NCI-H146 (cell line): ENCODE measurements around the gene ABL1.

ENCODE experiments used
- DNase-seq: peaks from one replicate; lab custom pipeline; 2025; lab: John Stamatoyannopoulos, UW

The ABL1 gene

DNA sequence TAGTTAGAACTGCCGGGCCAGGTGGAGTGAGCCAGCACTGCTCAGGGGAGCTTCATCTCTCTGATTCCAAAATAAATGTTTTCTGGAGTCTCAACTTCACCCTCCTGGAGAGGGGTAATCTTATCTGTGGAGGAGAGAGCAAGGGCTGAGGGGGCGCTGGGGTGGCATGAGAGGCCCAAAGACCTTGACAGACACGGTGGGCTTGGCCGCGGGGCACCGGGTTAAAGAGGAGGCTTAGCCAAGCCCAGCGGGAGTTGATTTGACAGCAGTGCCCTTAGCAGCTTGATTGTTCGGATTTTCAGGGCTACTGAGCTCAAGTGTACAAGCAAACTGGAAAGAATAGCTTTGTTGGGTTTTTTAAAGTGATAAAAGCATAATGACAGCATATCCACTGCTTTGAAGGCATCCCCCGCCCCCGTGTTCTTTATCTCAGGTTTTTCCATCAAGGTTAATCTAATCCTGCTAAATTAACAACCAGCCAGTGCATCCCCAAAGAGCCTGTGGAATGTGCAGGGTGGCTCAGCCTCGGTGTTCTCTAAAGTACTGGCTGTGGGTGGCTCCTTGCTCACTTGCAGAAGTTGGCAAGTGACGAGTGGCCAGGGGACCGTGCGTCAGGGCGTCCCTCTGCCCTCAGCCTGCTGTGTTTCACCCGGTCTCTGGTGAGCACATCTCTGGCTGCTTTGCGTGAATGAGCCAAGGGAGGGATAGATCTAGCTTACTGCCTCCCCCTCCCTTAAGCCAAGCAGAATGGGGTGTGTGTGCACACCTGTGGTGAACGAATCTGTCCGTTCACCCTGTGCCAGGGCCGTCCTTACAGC is 56.0 kb downstream of the ABL1 start:
- no peak for DNase-seq

DNA sequence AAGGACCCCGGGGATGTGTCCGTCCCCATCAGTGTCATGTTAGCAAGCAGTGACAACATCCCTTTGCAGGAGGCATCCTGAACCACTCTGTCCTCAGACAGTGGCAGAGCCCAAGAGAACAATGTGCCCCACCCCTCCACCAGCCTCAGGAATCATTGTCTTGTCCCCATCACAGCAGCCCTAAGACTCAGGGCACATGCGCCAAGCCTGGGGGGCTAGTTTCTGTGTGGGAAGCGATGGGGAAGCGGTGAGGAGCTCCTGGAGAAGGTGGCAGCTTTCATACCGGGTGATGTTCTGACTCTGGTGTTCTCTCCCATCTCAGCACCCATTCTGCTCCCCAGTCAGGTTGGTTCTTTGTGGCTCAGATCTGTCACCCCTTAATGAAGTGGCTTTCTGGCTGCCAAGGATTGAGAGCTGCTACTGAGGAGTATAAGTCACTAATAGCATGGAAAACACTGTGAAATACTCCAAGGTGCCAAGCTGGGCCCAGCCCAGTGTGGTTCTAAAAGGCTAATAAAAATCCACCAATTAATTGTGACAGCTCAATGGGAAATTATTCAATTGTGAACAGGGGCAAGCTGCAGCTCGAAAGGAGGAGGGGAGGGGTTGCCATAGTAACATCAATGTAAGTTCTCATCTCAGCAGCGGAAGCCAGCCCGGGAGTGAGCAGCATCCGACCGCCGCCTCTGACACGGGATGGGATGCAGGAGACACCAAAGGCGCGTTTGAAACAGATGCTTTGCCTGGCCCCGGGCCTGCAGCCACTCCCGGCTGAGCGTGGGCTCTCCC is 56.8 kb downstream of the ABL1 start:
- DNase-seq, result no peak

- DNase-seq, result no peak
Observed at GRCh38 chr9:130892477-130893304, 57.6 kb downstream of the ABL1 start.

DNA sequence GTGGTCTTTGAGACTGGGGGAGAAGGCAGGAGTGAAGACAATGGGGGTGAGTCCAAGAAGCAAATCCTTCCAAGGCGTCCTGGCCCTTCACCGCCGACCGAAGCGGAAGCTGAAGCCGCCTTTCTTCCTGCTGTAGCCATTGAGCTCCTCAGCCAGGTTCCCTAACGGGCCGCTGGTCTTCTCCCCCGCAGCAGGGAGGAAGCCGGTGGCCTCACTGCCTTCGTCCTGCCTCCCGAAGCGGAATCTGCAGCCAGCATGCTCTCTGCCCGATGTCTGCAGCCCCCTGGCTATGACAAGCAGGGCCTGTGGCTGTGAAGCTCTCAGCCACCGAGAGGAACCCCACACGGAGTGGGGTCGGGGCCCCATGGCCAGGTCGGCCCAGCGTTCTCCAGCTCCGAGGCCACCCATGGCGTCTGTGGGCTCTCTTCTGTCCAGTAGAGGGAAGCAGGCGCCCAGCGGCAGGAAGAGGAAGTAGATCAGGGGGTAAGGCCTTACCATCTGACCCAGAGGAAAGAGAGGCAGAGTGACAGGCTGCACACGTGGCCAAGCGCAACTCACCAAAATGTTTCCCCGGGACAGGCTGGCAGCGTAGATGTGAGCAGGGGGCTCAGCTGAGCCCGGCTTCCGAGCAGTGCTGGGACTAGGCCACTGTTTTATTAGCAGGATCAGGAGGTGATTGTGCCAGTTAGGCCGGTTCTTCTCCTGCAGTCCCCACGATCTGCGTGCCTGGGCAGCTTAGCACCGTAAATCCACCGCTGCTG is 58.5 kb downstream of the ABL1 start:
- no peak for DNase-seq

DNA sequence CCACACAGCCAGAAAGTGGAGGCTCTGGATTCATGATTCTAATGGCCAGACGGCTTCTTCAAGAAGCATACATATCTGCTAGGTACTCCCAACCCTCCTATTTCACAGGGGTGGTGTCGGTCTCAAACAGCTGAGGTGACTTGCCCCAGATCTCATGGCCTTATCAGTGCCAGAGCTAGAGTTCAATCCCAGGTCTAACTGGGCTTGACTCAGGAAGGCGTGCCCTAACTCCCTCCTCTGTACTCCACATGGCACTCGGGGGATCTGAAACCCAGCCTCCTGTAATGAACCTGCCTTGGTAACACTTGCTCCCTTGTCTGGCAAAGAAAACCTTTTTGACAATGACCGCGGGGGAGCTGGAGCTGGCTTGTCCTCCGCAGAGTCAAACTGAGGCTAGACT is 59.5 kb downstream of the ABL1 start:
- no peak for DNase-seq

DNA sequence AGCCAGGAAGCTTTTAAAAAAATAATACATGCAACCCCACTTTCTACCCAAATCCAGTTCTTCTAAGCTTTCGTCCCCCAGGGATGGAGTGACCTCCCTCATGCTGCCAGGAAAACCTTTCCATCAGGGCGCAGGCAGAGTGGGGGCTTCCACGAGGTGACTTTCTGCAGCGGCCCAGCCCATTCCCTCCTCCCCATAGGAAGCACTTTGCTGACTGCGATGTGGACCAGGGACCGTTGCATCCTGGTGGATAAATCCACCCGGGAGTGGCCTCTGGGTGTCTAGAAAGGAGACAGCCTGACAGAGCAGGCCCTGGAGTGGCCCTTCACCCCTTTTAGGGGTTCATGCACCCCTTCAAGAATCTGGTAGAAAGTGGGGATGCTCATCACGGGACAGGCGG is 60.0 kb downstream of the ABL1 start:
- DNase-seq, result no peak

DNA sequence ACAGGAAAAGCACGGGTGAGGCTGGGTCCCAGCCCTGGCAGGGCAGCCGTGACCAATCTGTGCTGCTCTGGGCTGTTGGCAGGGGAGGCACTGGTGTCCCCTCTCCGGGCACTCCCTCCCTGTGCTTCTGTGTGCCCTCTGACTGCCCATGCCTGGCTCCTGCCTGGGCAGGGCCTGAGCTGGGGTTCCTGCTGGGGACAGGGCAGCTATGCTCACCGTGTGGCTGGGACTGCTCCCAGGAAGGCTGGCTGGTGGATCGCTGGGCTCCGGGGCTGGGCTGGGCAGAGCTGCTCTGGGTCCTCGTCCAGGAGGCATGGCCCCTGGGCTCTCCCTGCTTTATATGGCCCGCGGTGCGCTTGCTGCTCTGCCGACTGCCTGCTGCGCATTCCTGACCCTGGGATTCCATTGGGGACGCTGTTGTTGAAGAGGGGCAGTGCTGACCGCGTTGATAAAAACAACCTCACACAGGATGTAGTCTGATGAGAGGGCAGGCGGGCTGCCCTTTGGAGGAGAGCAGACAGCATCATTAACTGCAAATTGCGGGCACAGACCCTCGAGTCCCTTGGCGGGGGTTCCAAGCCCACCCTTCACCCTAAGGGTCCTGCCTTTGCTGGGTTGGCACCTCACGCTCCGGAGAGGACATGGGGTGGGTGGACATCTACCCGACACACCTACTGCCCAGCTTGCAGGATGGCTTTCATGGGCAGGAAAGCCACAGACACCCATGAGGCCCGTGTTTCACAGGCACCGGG is 60.6 kb downstream of the ABL1 start:
- DNase-seq, result no peak

DNA sequence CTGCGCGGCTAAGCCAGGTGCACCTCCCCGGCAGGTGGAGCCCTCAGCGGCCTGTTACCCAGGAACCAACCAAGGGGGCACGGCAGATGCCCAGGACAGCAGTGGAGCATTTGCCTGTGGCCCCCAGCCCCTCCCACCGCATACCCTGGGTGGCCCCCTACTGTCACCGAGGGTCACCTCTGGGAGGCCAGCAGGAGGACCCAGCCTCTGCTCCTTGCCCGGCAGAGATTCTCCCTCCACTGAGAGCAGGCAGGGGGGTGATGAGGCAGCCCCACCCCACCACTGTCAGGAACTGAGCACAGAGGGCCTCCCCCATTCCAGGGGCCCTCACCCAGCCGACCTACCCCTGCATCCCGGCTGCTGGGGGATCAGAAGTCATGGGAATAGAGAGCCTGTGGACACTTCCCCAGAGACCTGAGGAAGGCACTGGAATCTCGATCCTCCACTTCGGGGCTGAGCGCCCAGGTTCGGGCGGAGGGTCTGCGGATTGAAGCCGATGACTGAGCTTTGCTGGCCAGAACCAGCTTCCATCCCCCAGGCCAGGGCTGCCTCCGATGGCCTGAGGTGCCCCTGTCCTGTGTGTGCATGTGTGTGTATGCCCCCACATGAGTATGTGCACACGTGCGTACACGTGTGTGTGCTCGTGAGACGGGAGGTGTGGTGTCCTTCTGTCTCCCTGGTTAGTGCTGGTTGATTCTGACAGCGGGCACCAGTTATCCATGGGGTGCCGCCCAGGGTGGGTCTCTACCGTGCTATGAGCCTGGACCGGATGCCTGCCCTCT is 61.4 kb downstream of the ABL1 start, which contains the start of gene QRFP:
TSS of gene QRFP (minus strand) at position 580 of the 782 bp plus-strand sequence. CDS start 2,974 bp downstream, outside the sequence.
- DNase-seq, result no peak

GRCh38 chr9:130897105-130897751 is 62.2 kb downstream of the ABL1 start:
- no peak for DNase-seq

DNA sequence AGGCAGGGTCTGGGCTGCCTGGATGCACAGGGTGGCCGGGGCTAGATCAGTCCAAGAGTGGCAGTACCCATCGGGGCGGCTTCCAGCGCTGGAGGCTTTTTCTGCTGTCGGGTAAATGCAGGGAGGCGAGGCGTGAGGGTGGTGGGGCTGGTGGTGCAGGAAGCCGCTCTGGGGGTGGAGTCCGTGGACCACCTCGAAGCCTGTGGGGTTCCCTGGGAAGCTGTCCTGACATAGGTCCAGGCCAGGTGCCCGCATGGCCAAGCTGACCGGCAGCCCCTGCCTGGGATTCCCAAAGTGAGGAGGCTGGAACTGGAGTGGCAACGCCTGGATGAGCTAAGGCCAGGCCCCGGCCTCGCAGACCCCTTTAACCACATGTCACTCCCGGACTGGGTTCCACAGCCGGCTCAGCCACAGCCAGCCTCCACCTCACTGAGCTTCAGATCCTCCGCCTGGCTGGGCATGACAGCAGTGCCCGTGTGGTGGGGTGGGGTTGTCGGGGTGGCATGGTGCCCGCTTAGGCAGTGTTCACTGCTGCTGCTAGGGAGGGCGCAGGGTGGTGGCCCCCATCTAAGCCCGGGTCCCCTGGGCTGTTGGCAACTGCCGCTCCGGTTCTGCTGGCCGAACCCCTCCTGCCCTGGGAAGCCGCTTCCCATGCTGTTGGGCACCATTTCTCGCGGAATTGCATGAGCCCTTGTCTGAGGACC is 62.9 kb downstream of the ABL1 start:
- DNase-seq, result no peak

DNA sequence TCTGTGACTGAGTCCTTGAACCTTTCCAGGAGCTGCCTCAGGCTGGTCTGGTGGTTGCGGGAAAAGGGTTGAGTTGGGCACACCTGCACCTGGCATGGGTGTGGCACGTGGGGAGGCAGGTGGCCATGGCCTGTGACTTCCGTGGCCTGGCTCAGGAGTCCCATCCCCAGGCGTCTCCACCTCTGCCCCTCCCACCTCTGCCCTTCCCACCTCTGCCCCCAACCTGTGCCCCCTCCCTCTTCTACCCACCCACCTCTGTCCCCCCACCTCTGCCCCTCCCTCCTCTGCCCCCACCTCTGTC is 63.4 kb downstream of the ABL1 start:
- DNase-seq, result no peak

DNA sequence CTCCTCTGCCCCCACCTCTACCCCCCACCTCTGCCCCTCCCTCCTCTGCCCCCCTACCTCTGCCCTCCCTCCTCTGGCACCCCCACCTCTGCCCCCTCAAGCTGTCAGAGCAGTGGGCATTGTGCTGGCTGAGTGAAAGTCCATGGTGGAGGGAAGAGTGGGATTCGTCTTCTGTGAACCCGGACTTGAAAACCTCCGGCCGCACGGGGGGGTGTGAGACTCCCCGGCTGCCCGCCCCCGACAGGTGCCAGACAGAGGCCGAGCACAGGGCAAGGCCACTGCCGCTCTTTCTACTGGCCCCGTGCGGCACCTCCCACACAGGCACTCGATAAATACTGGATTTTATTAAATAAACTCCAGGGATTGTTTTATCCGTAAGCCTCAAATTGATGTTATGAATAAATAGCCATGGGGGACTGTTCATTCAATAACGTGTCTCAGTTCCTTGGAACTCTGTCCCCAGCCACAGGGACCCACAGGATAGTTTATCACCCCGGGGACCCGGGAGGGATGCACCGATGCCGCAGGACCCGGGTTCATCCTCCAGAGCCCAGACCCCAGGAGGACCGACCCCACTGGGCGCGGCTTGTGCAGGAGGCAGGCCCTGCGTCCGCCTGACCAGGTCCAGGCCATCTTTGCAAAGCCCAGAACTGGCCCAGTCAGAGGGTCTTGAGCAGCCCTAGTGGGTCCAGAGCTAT is 64.1 kb downstream of the ABL1 start:
- DNase-seq, result no peak

- DNase-seq, result peak; percentile 55
Observed at GRCh38 chr9:130900701-130901497, 65.8 kb downstream of the ABL1 start.

DNA sequence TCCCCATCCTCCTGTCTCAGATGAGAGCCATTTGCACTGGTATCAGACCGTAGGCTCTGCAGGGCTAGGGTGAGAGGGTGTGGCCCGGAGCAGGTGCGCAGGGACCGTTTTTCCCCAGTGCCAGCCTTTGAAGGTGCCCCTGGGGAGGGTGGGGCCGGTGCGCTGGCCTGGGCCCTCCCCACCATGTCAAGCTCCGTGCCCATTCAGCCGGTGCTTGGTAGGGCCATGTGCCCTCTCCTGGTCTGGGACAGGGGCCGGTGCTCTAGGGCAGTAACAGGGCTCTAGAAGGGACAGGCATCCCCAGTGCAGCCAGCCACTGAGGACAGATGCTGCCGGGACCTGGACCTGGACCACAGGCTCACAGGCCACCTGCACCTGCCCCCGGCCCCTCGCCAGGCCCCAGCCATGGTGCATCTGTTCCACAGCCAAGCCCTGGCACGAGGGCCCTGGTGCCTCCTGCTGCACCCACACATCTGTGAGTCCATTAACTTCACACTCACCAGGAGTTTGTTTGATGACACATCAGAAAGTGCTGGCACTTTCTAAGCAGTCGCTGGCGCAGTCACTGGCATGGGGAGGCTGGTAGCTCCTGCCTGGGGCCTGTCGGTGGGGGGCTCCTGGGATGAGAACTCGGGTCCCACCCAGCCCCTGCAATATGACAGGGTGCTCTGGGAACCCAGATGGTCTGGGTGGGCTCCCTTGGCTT is 66.6 kb downstream of the ABL1 start:
- DNase-seq, result no peak

GRCh38 chr9:130902204-130903185 is 67.4 kb downstream of the ABL1 start:
- no peak for DNase-seq
